H9 (cell line): Measurements from ENCODE around the gene DGKB. TPM values are rescaled to one million over a fixed set of nuclear protein-coding genes. Genes with fewer than 3 reads are reported as not detected.

ENCODE experiments used
- DNase-seq: peaks from one replicate; pipeline ENCODE4 v3.0.0-alpha.2; 2017
- H2AFZ ChIP-seq: one replicate; pipeline ENCODE4 v1.6.1; 2013; ENCODE audit warnings: mild to moderate bottlenecking, low read length, control low read depth, moderate library complexity
- H2AK5ac ChIP-seq: 2 replicates; pipeline ENCODE4 v1.6.1; 2013; ENCODE audit warnings: low read length, control low read depth, mixed read lengths; ENCODE audit not compliant: insufficient read length
- H2BK120ac ChIP-seq: one replicate; pipeline ENCODE4 v1.6.1; 2013; ENCODE audit warnings: low read depth, mild to moderate bottlenecking, low read length, control low read depth, inconsistent platforms; ENCODE audit not compliant: poor library complexity, severe bottlenecking
- H2BK12ac ChIP-seq: 2 replicates; pipeline ENCODE4 v1.6.1; 2013; ENCODE audit warnings: low read length, control low read depth, mixed read lengths, low read depth; ENCODE audit not compliant: insufficient read length
- H2BK15ac ChIP-seq: 2 replicates; pipeline ENCODE4 v1.6.1; 2013; ENCODE audit warnings: low read depth, low read length, control low read depth
- H2BK20ac ChIP-seq: one replicate; pipeline ENCODE4 v1.6.1; 2013; ENCODE audit warnings: low read depth, mild to moderate bottlenecking, low read length, control low read depth, inconsistent platforms; ENCODE audit not compliant: poor library complexity, severe bottlenecking
- H2BK5ac ChIP-seq: 2 replicates; pipeline ENCODE4 v1.6.1; 2013; ENCODE audit warnings: low read length, control low read depth, mixed read lengths; ENCODE audit not compliant: insufficient read length
- H3K14ac ChIP-seq: 2 replicates; pipeline ENCODE4 v1.6.1; 2013; ENCODE audit warnings: low read length, control low read depth; ENCODE audit not compliant: insufficient read depth
- H3K18ac ChIP-seq: 2 replicates; pipeline ENCODE4 v1.6.1; 2013; ENCODE audit warnings: low read depth, mild to moderate bottlenecking, mixed read lengths, low read length, control low read depth; ENCODE audit not compliant: insufficient read length
- H3K23ac ChIP-seq: 2 replicates; pipeline ENCODE4 v1.6.1; 2013; ENCODE audit warnings: low read length, control low read depth, mixed read lengths, low read depth; ENCODE audit not compliant: insufficient read length
- H3K23me2 ChIP-seq: 2 replicates; pipeline ENCODE4 v1.6.1; 2013; ENCODE audit warnings: low read depth, mild to moderate bottlenecking, mixed read lengths, low read length, control low read depth; ENCODE audit not compliant: insufficient read length, poor library complexity, severe bottlenecking
- H3K27ac ChIP-seq: 2 replicates; pipeline ENCODE4 v1.5.1; 2013; ENCODE audit warnings: low read length, control low read depth, mixed read lengths, low read depth; ENCODE audit not compliant: insufficient read length
- H3K27me3 ChIP-seq: 2 replicates; pipeline ENCODE4 v1.6.1; 2013; ENCODE audit warnings: low read length, control low read depth, inconsistent platforms; ENCODE audit not compliant: insufficient read depth
- H3K4ac ChIP-seq: 2 replicates; pipeline ENCODE4 v1.6.1; 2013; ENCODE audit warnings: low read depth, mild to moderate bottlenecking, control low read depth, inconsistent platforms, low read length, moderate library complexity
- H3K4me1 ChIP-seq: 2 replicates; pipeline ENCODE4 v1.6.1; 2013; ENCODE audit warnings: low read length, control low read depth, inconsistent platforms; ENCODE audit not compliant: insufficient read depth
- H3K4me2 ChIP-seq: 2 replicates; pipeline ENCODE4 v1.6.1; 2013; ENCODE audit warnings: low read length, control low read depth, mixed read lengths; ENCODE audit not compliant: insufficient read length, insufficient read depth
- H3K56ac ChIP-seq: 2 replicates; pipeline ENCODE4 v1.6.1; 2013; ENCODE audit warnings: low read depth, mild to moderate bottlenecking, mixed read lengths, low read length, control low read depth; ENCODE audit not compliant: insufficient read length
- H3K79me1 ChIP-seq: 2 replicates; pipeline ENCODE4 v1.6.1; 2013; ENCODE audit warnings: low read depth, mild to moderate bottlenecking, moderate library complexity, low read length, control low read depth, inconsistent platforms; ENCODE audit not compliant: insufficient read depth, poor library complexity, severe bottlenecking
- H3K79me2 ChIP-seq: 2 replicates; pipeline ENCODE4 v1.6.1; 2013; ENCODE audit warnings: low read length, control low read depth, inconsistent platforms; ENCODE audit not compliant: insufficient read depth
- H3K9ac ChIP-seq: 2 replicates; pipeline ENCODE4 v1.6.1; 2013; ENCODE audit warnings: low read length, control low read depth, mixed read lengths; ENCODE audit not compliant: insufficient read length; ENCODE audit errors: extremely low read depth
- H3K9me3 ChIP-seq: one replicate; pipeline ENCODE4 v1.6.1; 2013; ENCODE audit warnings: low read depth, low read length, inconsistent platforms; ENCODE audit not compliant: control insufficient read depth
- H3T11ph ChIP-seq: one replicate; pipeline ENCODE4 v1.6.1; 2013; ENCODE audit warnings: mild to moderate bottlenecking, low read length, control low read depth, inconsistent platforms
- H4K20me1 ChIP-seq: one replicate; pipeline ENCODE4 v1.6.1; 2013; ENCODE audit not compliant: control insufficient read depth, insufficient read length, insufficient read depth
- H4K5ac ChIP-seq: 2 replicates; pipeline ENCODE4 v1.6.1; 2013; ENCODE audit warnings: low read depth, mild to moderate bottlenecking, mixed read lengths, low read length, control low read depth; ENCODE audit not compliant: insufficient read length
- H4K8ac ChIP-seq: replicated peaks from 2 replicates; pipeline ENCODE4 v1.6.1; 2013; ENCODE audit warnings: low read length, control low read depth, mixed read lengths, low read depth; ENCODE audit not compliant: insufficient read length
- H4K91ac ChIP-seq: 2 replicates; pipeline ENCODE4 v1.6.1; 2013; ENCODE audit warnings: low read depth, mild to moderate bottlenecking, moderate library complexity, mixed read lengths, low read length, control low read depth; ENCODE audit not compliant: insufficient read length
- H3K27ac Mint-ChIP-seq, 3 experiments: 2 replicates in 2 of 3; 3 replicates in 1 of 3; pipeline ENCODE4 v1.8.0; 2020 to 2021; ENCODE audit warnings: mixed read lengths in 3 of 3, mild to moderate bottlenecking in 1 of 3, moderate library complexity in 1 of 3
- H3K27me3 Mint-ChIP-seq: 2 replicates; pipeline ENCODE4 v1.8.0; 2021; ENCODE audit warnings: low read depth, mild to moderate bottlenecking, moderate library complexity, mixed read lengths
- H3K36me3 Mint-ChIP-seq, 3 experiments: 2 replicates in 2 of 3; 3 replicates in 1 of 3; pipeline ENCODE4 v1.8.0; 2020 to 2021; ENCODE audit warnings: low read depth in 3 of 3, mixed read lengths in 3 of 3; ENCODE audit not compliant: insufficient read depth in 1 of 3
- H3K4me1 Mint-ChIP-seq, 2 experiments: 2 replicates each; pipeline ENCODE4 v1.8.0; 2020; ENCODE audit warnings: mixed read lengths in 2 of 2
- H3K4me3 Mint-ChIP-seq, 2 experiments: 2 replicates in 1 of 2; 3 replicates in 1 of 2; pipeline ENCODE4 v1.8.0; 2020 to 2021; ENCODE audit warnings: mild to moderate bottlenecking in 2 of 2, mixed read lengths in 2 of 2, moderate library complexity in 1 of 2
- H3K9me3 Mint-ChIP-seq, 2 experiments: 2 replicates in 1 of 2; 3 replicates in 1 of 2; pipeline ENCODE4 v1.8.0; 2020; ENCODE audit warnings: mild to moderate bottlenecking in 2 of 2, mixed read lengths in 2 of 2, moderate library complexity in 1 of 2
- WGBS: extraction: QIAGEN DNeasy Blood & Tissue Kit; methylation state at CpG from one replicate; pipeline ENCODE4 v1.1.7; 2013; ENCODE audit warnings: missing lambda C conversion rate, low lambda C conversion rate, mixed read lengths; ENCODE audit not compliant: insufficient read length; ENCODE audit errors: extremely low coverage; 5-methylcytosine and 5-hydroxymethylcytosine counted together
- total RNA-seq: library from RNA; stranded (reverse); gene quantifications from 2 replicates; pipeline ENCODE4 v1.2.1, GENCODE V29; 2021
- TF ChIP-seq, protein P1 (sequence below): fragments of 200-600 bp; sonication (generic); conservative IDR thresholded peaks from 3 replicates; pipeline ENCODE4 v1.8.0; 2021; ENCODE audit warnings: antibody characterized with exemption, mild to moderate bottlenecking

Gene DGKB
- total RNA-seq, 1 experiment from 2014 or later: 0.26 TPM

DNA sequence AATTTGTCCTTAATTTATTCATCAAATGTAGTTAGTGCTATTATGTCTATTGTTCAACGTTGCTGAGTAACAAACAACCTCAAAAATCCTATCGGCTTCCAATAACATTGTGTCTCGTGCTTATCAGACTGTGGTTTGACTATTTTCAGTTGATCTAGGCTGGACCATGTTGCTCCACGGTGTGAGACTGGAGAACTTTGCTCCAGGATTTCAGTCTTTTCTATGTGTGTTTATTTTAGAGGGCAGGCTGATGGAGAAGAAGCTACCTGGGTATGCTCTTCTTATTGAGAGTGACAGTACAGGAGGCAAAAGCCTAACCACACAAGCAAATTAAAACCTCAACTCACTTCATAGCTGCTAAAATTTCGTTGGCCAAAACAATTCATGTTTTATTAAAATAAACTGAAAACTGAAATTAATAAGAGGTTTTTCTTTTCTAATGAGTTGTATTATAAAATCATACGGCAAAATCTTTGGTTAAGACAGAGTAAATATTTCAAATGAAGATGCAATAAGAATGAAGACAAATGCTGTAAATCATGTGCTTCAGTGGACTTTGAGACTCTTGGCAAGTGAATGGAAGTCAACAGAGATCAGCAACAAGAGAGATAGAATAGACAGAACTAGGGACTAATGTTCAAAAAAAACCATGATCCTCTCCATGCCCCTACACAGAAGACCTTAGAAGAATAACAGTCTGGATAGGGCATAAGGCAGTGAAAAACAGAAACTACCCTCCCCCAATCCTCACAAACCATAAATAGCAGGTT, 495.1 kb downstream of the DGKB start:
- Mint-ChIP-seq H3K4me1 (peaks cover 7% of the 10 kb centered on the region in 2 experiments), H3K4me3 (no peak overlapping the region), H3K27ac (no peak overlapping the region), H3K27me3 (no peaks in the 10 kb centered on the region), H3K36me3 (no peaks in the 10 kb centered on the region), H3K9me3 (no peaks in the 10 kb centered on the region)
- H3K23me2 ChIP-seq: no peaks in the 10 kb centered on the region
- TF ChIP-seq, protein P1, sequence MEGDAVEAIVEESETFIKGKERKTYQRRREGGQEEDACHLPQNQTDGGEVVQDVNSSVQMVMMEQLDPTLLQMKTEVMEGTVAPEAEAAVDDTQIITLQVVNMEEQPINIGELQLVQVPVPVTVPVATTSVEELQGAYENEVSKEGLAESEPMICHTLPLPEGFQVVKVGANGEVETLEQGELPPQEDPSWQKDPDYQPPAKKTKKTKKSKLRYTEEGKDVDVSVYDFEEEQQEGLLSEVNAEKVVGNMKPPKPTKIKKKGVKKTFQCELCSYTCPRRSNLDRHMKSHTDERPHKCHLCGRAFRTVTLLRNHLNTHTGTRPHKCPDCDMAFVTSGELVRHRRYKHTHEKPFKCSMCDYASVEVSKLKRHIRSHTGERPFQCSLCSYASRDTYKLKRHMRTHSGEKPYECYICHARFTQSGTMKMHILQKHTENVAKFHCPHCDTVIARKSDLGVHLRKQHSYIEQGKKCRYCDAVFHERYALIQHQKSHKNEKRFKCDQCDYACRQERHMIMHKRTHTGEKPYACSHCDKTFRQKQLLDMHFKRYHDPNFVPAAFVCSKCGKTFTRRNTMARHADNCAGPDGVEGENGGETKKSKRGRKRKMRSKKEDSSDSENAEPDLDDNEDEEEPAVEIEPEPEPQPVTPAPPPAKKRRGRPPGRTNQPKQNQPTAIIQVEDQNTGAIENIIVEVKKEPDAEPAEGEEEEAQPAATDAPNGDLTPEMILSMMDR: no peak
- no peak overlapping the region for H4K8ac ChIP-seq
- no peaks in the 10 kb centered on the region for H3K79me1 ChIP-seq
- no peak overlapping the region for H3K18ac ChIP-seq
- no peaks in the 10 kb centered on the region for H3K27me3 ChIP-seq
- H2AK5ac ChIP-seq: no peak overlapping the region
- H2BK15ac ChIP-seq: no peak overlapping the region
- H3K9ac ChIP-seq: no peak overlapping the region
- H3K27ac ChIP-seq: no peak overlapping the region
- H3K9me3 ChIP-seq: no peaks in the 10 kb centered on the region
- no peak overlapping the region for H2BK12ac ChIP-seq
- no peak overlapping the region for H4K5ac ChIP-seq
- no peak overlapping the region for H2BK120ac ChIP-seq
- no peak overlapping the region for H3K56ac ChIP-seq
- H4K20me1 ChIP-seq: no peaks in the 10 kb centered on the region
- H2BK5ac ChIP-seq: no peak overlapping the region
- no peak overlapping the region for H4K91ac ChIP-seq
- H3K23ac ChIP-seq: no peak overlapping the region
- H3K14ac ChIP-seq: no peak overlapping the region
- WGBS: no CpG with 5 or more reads among the region's 6 CpGs
- H3T11ph ChIP-seq: no peak overlapping the region
- no peak overlapping the region for H3K4me2 ChIP-seq
- no peak overlapping the region for H3K4ac ChIP-seq
- H2BK20ac ChIP-seq: no peak overlapping the region
- DNase-seq: no peak
- no peaks in the 10 kb centered on the region for H3K4me1 ChIP-seq
- H2AFZ ChIP-seq: no peak overlapping the region
- H3K79me2 ChIP-seq: no peaks in the 10 kb centered on the region
